ENCODE results near the gene CYP2F1. TPM values are rescaled to one million over a fixed set of nuclear protein-coding genes. Genes with fewer than 3 reads are reported as not detected.

The CYP2F1 gene
- total RNA-seq, 3 donors from 2014 or later (not counting 1 experiment from before 2014, with no cell fraction given), result 0.93 to 4.7 (median 4.5) TPM

DNA sequence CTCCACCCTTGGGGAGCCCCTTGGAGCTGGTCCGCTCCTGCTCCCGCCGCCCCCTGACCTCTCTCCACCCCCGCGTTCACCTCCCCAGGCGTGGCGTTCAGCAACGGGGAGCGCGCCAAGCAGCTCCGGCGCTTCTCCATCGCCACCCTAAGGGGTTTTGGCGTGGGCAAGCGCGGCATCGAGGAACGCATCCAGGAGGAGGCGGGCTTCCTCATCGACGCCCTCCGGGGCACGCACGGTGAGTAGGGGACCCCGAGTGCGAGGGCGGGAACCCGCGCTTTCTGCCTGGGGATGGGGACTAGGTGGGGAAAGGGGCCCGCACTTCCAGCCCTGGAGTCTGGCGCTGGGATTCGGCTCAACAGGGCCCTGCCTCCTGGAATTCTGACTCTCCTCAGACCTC is 24.3 kb upstream of the CYP2F1 start:
- Mint-ChIP-seq H3K4me3 (no peak overlapping the region), H3K27ac (peak overlapping the region; percentile 1 to 2), H3K4me1 (peaks cover 0 to 26% of the 10 kb centered on the region in 2 donors), H3K9me3 (no peaks in the 10 kb centered on the region), H3K36me3 (no peaks in the 10 kb centered on the region), H3K27me3 (ENCODE audit: low read depth in 2 of 2) (peaks cover 63 to 76% of the 10 kb centered on the region in 2 donors)
- ATAC-seq (no peak), DNase-seq (peak in 1 of 2 donors; percentile 20)
- H3K27me3 ChIP-seq (ENCODE audit: control insufficient read depth, insufficient read depth, low read length), result peaks cover 9% of the 10 kb centered on the region
- H3K9me3 ChIP-seq (ENCODE audit: control insufficient read depth, insufficient read depth, low read length), result no peaks in the 10 kb centered on the region
- intact Hi-C loops (cut with micrococcal nuclease), result no loop called here
- H3K4me3 ChIP-seq (ENCODE audit: low read length), result no peak overlapping the region
- 5% methylated on average over 32 of the region's 32 CpGs for WGBS (ENCODE audit: insufficient coverage)
- no peaks in the 10 kb centered on the region for H3K36me3 ChIP-seq (ENCODE audit: control insufficient read depth, insufficient read depth, low read length)
- H3K27ac ChIP-seq (ENCODE audit: low read length), result no peak overlapping the region
- TF ChIP-seq CTCF (IDR thresholded peaks at IDR 0.05), result no peak
- H3K4me1 ChIP-seq (ENCODE audit: control insufficient read depth, insufficient read depth, low read length), result peaks cover 5% of the 10 kb centered on the region

GRCh38 chr19:41095703-41096102 is 18.5 kb upstream of the CYP2F1 start:
- no peak for TF ChIP-seq CTCF (IDR thresholded peaks at IDR 0.05)
- no peak overlapping the region for H3K27ac Mint-ChIP-seq

DNA sequence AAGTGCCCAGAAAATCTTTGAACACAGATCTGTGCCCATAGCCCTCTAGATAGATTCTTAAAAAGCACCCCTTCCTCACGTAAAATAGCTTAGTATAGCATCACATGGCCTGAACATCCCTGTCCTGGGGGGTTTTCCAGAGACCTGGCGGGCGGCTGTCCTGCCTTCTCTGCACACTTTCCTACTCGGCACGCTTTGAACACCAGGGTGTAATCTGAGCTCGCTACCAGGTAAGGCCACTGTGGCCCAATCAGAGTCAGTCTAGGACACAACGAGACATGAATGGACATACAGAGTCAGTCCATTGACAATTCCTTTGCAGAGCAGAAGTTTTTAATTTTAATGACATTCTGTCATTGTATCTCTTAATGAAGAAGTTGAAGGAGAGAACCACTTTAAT is 17.9 kb upstream of the CYP2F1 start:
- Mint-ChIP-seq H3K27ac (no peak overlapping the region), H3K9me3 (peaks cover 0 to 1% of the 10 kb centered on the region in 2 donors), H3K4me1 (peaks cover 0 to 10% of the 10 kb centered on the region in 2 donors), H3K27me3 (ENCODE audit: low read depth in 2 of 2) (peaks cover 30 to 63% of the 10 kb centered on the region in 2 donors), H3K36me3 (peaks cover 3% of the 10 kb centered on the region), H3K4me3 (no peak overlapping the region)
- intact Hi-C loops (cut with micrococcal nuclease), result no loop called here
- ATAC-seq (no peak), DNase-seq (peak in 1 of 2 donors; percentile 44)
- Histone ChIP-seq H3K4me3 (ENCODE audit: low read length) (no peak overlapping the region), H3K36me3 (ENCODE audit: control insufficient read depth, insufficient read depth, low read length) (no peaks in the 10 kb centered on the region), H3K9me3 (ENCODE audit: control insufficient read depth, insufficient read depth, low read length) (no peaks in the 10 kb centered on the region), H3K4me1 (ENCODE audit: control insufficient read depth, insufficient read depth, low read length) (no peaks in the 10 kb centered on the region), H3K27ac (ENCODE audit: low read length) (no peak overlapping the region), H3K27me3 (ENCODE audit: control insufficient read depth, insufficient read depth, low read length) (no peaks in the 10 kb centered on the region)
- 89% methylated on average over 7 of the region's 7 CpGs for WGBS (ENCODE audit: insufficient coverage)
- TF ChIP-seq CTCF (IDR thresholded peaks at IDR 0.05), result no peak

More at GRCh38 chr19:41095703-41096102, 18.5 kb upstream of the CYP2F1 start:
- peak; percentile 50 to 81 (median 70) for ATAC-seq
- Mint-ChIP-seq H3K27me3 (ENCODE audit: low read depth in 2 of 2) (peaks cover 33 to 63% of the 10 kb centered on the region in 2 donors), H3K4me3 (no peak overlapping the region), H3K9me3 (no peaks in the 10 kb centered on the region), H3K36me3 (no peaks in the 10 kb centered on the region), H3K4me1 (peaks cover 0 to 13% of the 10 kb centered on the region in 2 donors)
- H3K9me3 ChIP-seq (ENCODE audit: control insufficient read depth, insufficient read depth, low read length), result no peaks in the 10 kb centered on the region
- H3K4me3 ChIP-seq (ENCODE audit: low read length), result no peak overlapping the region
- no peaks in the 10 kb centered on the region for H3K36me3 ChIP-seq (ENCODE audit: control insufficient read depth, insufficient read depth, low read length)
- intact Hi-C loops (cut with micrococcal nuclease), result no loop called here
- no peak for DNase-seq
- WGBS (ENCODE audit: insufficient coverage), result 37% methylated on average over 15 of the region's 15 CpGs
- peaks cover under 1% of the 10 kb centered on the region for H3K27me3 ChIP-seq (ENCODE audit: control insufficient read depth, insufficient read depth, low read length)
- no peak overlapping the region for H3K27ac ChIP-seq (ENCODE audit: low read length)
- H3K4me1 ChIP-seq (ENCODE audit: control insufficient read depth, insufficient read depth, low read length), result no peaks in the 10 kb centered on the region

DNA sequence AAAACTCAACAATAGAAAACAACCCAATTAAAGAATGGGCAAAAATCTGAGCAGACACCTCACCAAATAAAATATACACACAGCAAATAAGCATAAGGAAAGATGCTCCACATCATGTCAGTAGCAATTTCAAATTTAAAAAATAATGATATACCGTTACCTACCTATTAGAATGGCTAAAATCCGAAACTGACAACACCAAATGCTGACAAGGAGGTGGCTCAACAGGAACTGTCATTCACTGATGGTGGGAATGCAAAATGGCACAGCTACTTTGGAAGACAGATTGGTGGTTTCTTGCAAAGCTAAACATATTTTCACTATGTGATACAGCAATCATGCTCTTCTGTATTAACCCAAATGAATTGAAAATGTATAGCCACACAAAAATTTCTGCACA is 16.9 kb upstream of the CYP2F1 start:
- H3K4me3 ChIP-seq (ENCODE audit: low read length), result no peak overlapping the region
- no peaks in the 10 kb centered on the region for H3K27me3 ChIP-seq (ENCODE audit: control insufficient read depth, insufficient read depth, low read length)
- no peak for DNase-seq
- peaks cover 24 to 63% of the 10 kb centered on the region in 2 donors for H3K27me3 Mint-ChIP-seq (ENCODE audit: low read depth in 2 of 2)
- intact Hi-C loops (cut with micrococcal nuclease), result no loop called here
- H3K36me3 ChIP-seq (ENCODE audit: control insufficient read depth, insufficient read depth, low read length), result no peaks in the 10 kb centered on the region
- ATAC-seq, result no peak
- no peak overlapping the region for H3K27ac Mint-ChIP-seq
- 65% methylated on average over 2 of the region's 2 CpGs for WGBS (ENCODE audit: insufficient coverage)
- TF ChIP-seq CTCF (IDR thresholded peaks at IDR 0.05), result no peak
- no peak overlapping the region for H3K27ac ChIP-seq (ENCODE audit: low read length)
- peaks cover 0 to 6% of the 10 kb centered on the region in 2 donors for H3K9me3 Mint-ChIP-seq
- no peaks in the 10 kb centered on the region for H3K9me3 ChIP-seq (ENCODE audit: control insufficient read depth, insufficient read depth, low read length)
- peaks cover 0 to 10% of the 10 kb centered on the region in 2 donors for H3K4me1 Mint-ChIP-seq
- no peaks in the 10 kb centered on the region for H3K4me1 ChIP-seq (ENCODE audit: control insufficient read depth, insufficient read depth, low read length)
- no peak overlapping the region for H3K4me3 Mint-ChIP-seq
- peaks cover 13% of the 10 kb centered on the region for H3K36me3 Mint-ChIP-seq
